ENCODE data around the gene IL20RA.
A peak's percentile ranks its signal among the peaks of the same experiment; 100 is the strongest.
"Not testable (repeated sequence)": the region's sequence is repeated elsewhere in the genome, so short reads cannot be mapped to it uniquely, and the experiment has no call there.

Gene IL20RA

GRCh38 chr6:137044366-137045221 is at the start of gene IL20RA:
Gene IL20RA (minus strand): TSS chr6:137044965. CDS start chr6:137044728, 237 bp downstream.
- no peak for DNase-seq (ENCODE audit: low read depth)

GRCh38 chr6:137093183-137094069 is 48.7 kb upstream of the IL20RA start:
- DNase-seq (ENCODE audit: low read depth) = no peak

GRCh38 chr6:137092018-137092417 is 47.3 kb upstream of the IL20RA start:
- no peak for DNase-seq (ENCODE audit: low read depth)

- DNase-seq (ENCODE audit: low read depth) = no peak
These were observed 44.5 kb upstream of the IL20RA start for GRCh38 chr6:137089305-137089704.

GRCh38 chr6:137087902-137088301 is 43.1 kb upstream of the IL20RA start:
- DNase-seq (ENCODE audit: low read depth) = no peak

- no peak for DNase-seq (ENCODE audit: low read depth)
These were observed 41.3 kb upstream of the IL20RA start for GRCh38 chr6:137086031-137086430.

- no peak for DNase-seq (ENCODE audit: low read depth)
These were observed 40.3 kb upstream of the IL20RA start for GRCh38 chr6:137084865-137085617.

GRCh38 chr6:137084090-137084489 is 39.3 kb upstream of the IL20RA start:
- no peak for DNase-seq (ENCODE audit: low read depth)

- DNase-seq (ENCODE audit: low read depth) = no peak
These were observed 37.2 kb upstream of the IL20RA start for GRCh38 chr6:137081997-137082396.

GRCh38 chr6:137080711-137081110 is 35.9 kb upstream of the IL20RA start:
- DNase-seq (ENCODE audit: low read depth) = no peak

- peak; percentile 41 for DNase-seq (ENCODE audit: low read depth)
These were observed 31.7 kb upstream of the IL20RA start for GRCh38 chr6:137076277-137077068.

- DNase-seq (ENCODE audit: low read depth) = not testable (repeated sequence)
These were observed 31.0 kb upstream of the IL20RA start for GRCh38 chr6:137075790-137076189.

- no peak for DNase-seq (ENCODE audit: low read depth)
These were observed 25.5 kb upstream of the IL20RA start for GRCh38 chr6:137070303-137070702.

- DNase-seq (ENCODE audit: low read depth) = no peak
These were observed 22.6 kb upstream of the IL20RA start for GRCh38 chr6:137067399-137067798.

- DNase-seq (ENCODE audit: low read depth) = no peak
These were observed 13.3 kb upstream of the IL20RA start for GRCh38 chr6:137058037-137058436.

GRCh38 chr6:137056121-137056880 is 11.5 kb upstream of the IL20RA start:
- no peak for DNase-seq (ENCODE audit: low read depth)

- DNase-seq (ENCODE audit: low read depth) = peak; percentile 15
These were observed 7.2 kb upstream of the IL20RA start for GRCh38 chr6:137051790-137052472.

- DNase-seq (ENCODE audit: low read depth) = no peak
These were observed 4.3 kb upstream of the IL20RA start for GRCh38 chr6:137049095-137049494.

GRCh38 chr6:137046871-137047412 is 2.2 kb upstream of the IL20RA start:
- no peak for DNase-seq (ENCODE audit: low read depth)

Data from HS-27A (cell line).